Lung microvascular endothelial cell (primary cell): Measurements from ENCODE around the gene TNNT3. TPM values are rescaled to one million over a fixed set of nuclear protein-coding genes. Genes with fewer than 3 reads are reported as not detected.

ENCODE experiments used
- DNase-seq, 2 donors: peaks; one replicate each; pipeline versions ENCODE4 v3.0.0 to v3.0.0-alpha.2; 2010; ENCODE audit warnings: low read depth in 2 of 2
- total RNA-seq: library from RNA; depleted of rRNA; stranded (reverse); fragments of >200 nt; gene quantifications from 2 replicates; pipeline ENCODE4 v1.2.1, GENCODE V29; 2014

The TNNT3 gene
- total RNA-seq, 1 donor from 2014 or later: not detected

DNA sequence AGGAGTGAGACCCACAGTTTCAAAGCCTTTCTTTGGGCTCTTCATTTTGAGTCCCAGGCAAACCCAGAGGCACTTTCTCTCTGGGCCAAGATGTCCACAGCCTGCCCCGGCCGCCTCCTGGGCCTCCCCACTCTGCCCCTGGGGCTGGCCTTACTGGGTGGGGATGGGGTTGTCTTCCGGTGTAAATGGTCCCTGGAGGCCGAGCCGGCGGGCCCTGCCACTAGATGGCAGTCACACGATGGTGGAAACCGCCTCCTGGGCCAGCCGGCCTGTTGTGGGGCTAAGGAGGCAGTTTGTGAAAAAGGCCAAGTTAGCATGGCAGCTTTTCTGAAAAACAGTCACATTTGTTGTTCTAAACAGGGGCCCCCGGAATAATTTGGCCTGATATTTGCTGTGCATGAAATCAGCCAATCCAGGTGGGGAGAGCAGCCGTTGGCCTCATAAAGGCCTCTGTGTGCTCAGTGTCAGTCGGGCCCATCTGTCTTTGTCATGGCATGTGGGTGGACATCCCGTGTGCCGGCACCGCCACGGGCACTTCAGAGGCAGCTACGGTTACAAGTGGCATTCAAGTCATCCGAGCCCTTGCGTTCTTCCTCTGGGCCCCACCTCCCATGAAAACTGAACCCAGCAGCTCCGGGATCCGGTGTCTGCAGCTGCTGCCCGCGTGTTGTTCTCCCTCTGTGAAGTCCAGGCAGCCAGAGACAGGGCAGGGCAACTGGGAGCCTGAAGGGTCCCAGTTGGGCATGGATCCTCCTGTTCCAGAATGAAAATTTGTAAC lies 34.2 kb downstream of the TNNT3 start:
- DNase-seq: no peak

DNA sequence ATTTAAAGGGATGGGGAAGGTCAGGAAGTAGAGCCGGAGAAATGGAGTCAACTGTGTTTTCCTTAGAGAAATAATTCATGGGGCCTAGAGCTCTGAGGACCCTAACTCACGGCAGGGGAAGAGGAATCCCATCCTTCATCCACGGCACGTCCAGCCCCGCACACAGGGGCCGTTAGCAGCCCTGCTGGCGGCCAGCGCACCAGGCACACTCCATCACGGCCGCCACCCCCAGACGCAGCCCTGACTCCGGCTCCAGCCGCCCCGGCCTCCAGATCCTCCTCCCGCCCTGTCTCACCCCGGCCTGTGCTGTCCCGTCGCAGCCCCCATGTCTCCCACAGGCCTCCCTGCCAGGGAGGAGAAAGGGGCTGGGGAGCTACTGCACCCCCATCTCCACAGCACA lies 38.9 kb downstream of the TNNT3 start:
- no peak for DNase-seq

DNA sequence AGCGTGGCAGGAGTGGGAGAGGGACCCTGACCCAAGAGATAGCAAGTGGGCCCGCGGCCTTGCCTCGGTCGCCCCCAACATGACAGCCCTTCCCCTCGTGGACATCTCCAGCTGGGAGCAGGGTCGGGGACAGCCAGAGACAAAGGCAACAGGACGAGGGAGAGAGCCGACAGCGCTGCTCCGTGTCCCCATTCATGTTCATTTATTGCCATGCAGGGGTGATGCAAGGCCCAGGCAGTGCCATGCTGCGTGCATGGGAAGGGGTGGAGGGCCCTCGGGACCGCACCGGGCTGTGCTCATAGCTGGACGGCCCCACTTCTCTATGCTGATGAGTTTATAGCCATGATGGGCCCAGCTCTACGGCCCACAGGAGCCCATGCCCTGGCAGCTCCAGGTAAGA lies 40.3 kb downstream of the TNNT3 start:
- DNase-seq: no peak

DNA sequence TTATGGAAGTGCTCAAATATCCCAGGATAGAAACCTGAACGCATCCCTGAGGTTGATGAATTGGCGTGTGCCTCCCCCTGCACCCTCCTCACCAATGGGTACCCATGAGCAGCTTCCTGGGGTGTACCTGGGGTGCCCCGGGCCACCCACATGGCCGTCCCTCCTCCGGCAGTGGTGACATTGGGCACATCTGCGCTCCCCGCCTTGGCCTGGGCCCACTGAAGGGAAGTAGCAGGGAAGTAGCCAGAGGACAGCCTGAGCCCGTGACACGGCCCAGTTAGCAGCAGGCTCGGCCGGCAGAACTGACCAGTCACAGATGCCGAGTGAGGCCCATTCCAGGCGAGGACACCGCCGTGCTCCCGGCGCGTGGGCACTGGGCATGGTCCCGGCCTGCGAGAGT lies 44.4 kb downstream of the TNNT3 start:
- no peak for DNase-seq

DNA sequence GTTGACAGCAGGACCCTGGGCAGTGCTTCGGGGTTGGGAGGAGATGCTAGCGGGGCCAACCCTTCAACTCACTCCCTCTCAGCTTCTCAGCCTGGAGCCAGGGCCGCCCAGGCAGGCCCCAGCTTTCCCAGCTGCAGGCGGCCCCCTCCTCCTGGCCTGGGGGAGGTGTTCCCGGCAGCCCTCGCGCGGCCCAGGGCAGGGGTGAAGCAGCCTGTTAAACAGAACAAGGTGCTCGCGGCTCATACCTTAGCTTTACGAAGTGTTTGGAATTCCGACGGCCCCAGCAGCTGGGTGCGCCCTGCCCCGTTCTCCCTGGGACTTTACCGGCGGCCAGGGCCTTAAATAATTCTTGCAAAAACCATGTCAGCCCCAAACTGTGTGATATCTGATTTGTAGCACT lies 44.8 kb downstream of the TNNT3 start:
- no peak for DNase-seq

DNA sequence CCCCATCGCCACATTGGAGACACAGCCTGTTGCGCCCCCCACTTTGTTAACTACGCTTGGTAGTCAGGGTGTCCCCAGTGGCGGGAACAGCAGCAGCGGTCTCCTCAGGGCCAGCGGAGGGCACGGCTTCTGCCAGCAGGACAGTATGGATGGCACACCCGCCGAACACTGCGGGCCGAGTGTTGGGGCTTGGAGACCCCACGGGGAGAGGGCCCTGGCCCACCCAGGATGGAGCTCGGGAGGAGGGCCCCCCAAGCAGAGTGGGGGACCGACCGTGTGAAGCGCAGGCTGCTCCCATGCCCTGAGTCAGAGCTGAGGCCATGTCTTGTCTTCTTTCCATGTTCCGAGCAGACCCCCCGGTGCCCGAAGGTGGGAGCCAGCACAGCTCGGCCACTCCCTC lies 45.5 kb downstream of the TNNT3 start:
- DNase-seq: no peak

DNA sequence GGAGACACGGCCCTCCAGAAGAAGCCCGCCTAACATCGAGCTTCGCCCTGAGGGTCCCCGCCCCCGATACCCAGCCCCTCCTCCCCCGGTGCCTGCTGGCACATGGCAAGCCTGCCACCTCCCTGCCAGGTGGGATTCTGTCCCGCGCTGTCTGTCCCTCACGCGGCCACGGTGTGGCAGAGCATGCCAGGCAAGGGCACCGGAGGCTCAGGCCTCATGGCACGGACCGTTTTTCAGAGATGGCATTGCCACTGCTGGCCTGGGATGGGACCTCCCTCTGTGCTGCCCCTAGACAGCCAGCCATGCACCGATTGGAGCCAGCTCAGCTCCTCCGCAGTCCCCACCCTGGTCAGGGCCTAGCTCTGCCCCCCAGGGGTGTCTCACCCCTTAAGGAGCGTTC lies 47.0 kb downstream of the TNNT3 start:
- DNase-seq: no peak

DNA sequence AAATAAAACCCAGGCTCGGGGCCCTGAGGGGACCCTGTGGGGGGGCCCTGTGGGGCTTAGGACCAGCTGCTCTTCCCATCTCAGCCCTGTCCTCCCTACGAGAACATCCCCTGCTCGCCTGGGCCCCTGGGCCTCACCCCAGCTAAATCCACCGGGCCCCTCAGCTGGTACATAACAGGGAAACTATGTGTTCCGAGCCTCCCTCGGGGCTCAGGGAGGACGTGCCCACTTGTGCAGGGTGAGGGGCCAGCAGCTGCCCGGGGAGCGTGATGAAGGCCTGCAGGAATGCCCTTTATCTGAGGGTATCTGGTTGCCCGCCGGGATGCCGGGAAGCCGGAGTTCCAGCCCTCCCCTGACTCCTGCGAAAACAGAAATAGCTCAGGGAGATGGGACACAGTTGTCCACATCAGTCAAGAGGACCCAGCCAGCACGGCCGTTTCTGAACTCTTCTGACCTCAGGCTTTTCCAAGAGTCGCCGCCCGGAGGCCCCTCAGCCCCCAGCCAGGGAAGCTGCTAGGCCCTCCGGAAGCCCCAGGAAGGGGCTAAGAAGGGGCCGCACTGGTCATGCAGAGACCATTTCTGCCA lies 48.2 kb downstream of the TNNT3 start:
- no peak for DNase-seq

DNA sequence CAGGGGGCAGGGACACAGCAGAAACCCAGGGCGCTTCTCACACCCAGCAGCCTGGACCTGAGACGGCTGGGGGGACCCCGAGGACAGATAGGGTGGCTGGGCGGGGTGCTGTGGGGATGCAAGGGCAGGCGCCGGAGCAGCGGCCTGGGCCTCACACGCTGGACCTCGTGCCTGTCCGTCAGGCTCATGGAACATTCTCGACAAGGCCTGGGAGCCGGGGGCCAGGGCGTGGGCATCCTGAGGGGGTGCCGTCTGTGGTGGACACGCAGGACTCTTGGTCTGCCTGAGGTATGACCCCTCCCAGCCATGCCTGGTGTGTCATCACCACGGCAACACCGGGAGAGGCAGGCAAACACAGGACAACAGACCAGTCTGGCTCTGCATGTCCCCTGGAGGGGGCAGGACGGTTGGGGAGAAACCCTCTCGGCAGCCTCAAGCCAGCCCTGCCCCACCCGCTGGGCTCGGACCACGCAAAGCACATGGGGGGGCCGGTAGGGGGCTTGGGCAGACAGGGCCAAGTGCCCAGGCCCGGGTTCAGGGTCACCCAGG lies 49.0 kb downstream of the TNNT3 start:
- DNase-seq: no peak

DNA sequence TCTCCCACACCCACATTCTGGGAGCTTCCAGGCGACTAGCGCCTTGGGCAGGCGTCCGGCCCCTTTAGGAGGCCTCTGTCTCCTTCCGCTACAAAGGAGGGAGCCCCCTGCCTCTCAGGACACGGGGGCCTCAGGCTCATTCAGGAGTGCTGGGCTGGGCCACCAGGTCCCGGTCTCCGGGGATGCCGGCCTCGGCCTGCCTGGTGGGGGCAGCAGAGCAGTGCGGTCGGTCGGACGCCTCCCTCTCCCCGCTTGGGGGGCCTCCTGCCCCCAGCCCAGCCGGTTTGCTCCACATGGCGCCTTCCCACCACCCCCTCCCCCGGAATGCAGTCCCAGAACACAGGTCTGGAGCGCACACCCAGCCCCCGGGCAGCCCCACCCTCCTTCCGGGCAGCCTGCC lies 49.5 kb downstream of the TNNT3 start:
- no peak for DNase-seq

DNA sequence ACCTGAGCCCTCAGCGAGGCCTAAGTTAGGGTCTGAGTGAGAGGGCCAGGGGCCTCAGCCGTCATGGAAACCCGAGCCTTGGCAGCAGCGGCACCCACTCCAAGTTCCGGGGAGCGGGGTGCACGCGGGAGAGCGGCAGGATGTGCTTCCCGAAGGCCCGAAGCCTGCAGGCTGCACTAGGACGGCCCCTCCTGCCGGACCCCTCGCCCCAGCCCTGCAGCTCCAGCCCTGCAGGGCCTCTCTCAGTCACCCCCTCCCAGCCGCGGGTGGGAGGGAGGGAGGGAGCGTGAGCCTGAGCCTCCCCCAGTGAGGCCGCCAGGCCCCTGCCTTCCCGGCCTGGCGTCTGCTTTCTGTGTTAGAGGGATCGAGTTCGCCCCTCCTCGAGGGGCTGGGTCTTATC lies 50.3 kb downstream of the TNNT3 start:
- no peak for DNase-seq

DNA sequence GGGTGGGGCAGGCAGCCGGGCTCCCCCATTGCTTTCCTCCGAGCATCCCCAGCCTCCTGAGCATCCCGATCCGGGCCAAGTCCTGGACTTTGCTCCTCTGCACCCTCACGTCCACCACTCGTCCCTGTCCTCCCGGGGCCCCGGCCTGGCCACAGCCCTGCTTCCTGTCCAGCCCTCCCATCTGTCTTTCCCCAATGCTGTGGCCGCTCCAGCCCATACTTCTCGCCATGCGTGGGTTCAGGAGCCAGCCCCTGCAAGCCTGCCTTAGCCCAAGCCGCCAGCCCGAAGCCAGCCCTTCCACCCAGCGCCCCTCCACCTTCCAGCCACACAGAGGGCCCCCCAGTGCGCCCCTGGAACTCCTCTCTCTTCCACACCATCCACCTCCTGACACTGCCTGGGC lies 51.5 kb downstream of the TNNT3 start:
- no peak for DNase-seq

DNA sequence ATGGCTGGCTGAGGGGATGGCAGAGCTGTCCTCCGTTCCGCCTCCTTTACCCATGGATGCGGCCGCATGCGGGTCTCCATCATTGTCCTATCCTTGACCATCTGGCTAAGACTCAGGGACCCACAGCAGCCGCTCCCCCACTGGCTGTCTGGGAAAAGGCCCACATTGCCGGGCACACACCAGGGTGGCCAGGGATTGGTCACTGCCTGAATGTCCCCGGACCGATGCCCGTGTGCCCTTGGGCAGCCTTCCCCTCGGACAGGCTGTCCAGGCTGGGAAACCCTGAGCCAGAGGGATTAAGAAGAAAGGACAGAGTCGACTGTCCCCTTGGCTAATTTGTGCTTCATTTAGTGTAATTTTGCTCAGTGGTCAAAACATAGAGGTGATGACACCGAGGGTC lies 55.7 kb downstream of the TNNT3 start:
- DNase-seq: no peak

DNA sequence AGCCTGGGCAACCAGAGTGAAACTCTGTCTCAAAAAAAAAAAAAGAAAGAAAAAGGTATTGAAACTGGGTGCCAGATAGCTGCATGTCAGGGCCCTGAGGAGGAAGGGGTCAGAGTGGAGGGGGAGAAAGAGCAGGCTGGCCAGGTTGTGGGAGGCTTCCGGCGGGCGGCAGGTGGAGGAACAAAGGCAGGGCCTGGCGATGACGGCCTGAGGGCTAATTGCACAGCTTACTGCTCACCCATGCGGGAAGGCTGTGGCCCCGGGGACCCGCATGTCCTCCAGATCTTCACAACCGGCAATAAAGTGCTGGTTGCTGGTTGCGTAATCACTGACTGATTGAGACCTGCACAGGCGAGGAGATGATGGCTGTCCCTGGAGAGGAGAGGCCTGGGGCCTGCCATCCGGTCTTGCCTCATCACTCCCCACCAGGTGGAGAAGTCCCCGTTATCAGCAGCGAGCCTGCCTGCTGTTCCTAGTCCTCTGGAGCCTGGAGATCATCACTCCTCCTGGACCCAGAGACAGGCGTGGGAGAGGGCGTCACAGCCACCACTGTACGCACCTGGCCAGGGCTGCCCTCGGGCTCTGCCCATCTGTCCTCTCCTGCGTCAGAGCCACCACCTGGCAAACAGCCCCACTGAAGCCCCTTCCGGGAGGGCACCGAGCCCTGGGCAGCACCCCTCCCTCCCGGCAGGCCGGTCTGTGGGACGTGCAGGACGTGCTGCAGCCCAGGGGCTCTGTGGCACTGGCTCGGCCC lies 59.4 kb downstream of the TNNT3 start:
- no peak for DNase-seq

DNA sequence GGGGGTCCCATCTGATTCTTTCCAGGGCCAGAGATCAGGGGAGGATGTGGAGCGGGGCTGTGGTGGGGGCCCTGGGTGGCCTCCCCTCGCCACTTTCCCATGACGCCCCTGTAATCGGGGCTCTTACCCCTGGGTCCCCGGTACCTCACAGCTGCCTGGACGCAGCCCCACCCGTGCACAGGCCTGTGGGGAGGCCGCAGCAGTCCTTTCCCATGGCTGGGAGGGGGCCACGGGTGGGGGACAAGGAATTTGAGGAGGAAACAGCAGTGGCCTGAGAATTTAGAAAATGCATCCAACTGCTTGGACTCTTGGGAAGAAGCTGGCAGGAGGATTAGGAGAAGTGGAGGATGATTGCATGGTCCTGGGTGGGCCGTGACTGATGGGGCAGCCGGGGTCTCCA lies 60.1 kb downstream of the TNNT3 start:
- DNase-seq: no peak

DNA sequence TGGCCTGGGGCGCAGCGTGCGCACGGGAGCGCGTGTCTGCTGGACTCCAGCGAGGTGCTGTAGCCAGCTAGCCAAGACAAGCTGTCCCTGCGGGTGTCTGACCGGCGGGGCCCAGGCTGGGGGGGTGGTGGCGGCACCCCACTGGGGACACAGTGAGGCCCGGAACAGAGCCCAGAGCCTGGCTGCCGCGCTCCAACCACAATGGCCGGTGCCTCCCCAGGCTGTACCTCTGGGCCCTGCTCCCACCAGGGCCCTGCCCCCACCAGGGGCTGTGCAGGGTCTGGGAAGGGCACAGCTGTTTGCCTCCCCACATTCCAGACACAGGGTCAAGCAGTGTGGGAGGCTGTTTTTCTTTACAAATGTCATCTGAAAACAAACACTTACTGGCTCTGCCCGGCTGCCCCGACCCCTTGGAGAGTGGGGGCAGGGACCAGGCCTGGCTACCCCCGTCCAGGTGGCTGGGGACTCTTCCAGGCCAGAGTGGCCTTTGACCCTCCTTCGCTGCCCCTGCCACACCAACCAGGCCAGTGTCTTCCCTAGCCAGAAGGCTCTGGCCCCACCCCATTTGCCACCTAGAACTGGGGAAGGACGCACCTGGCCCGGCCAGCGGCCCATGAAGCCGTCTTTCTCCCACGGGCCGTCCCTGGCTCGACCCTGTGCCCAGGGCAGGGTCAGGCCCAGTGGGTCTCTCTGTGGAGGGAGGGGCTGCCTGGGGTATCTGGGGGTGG lies 63.5 kb downstream of the TNNT3 start:
- DNase-seq: no peak

DNA sequence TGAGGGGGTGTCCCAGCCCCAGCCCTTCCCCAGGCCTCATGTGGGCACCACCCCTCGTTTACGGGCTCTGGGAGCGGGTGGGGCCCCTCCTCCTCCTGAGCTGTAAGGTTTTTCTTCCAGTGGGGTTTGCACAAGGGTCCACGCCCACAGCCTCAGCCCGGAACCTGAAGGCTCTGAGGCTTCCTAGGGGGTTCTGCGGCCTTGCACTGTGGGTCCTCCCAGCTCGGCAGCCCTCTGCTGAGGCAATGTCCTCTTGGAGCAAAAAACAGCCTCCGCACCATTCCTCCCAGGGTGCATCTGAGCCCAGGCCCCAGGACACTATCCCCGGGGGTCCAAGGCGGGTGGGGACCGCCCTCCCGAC lies 64.1 kb downstream of the TNNT3 start:
- no peak for DNase-seq

DNA sequence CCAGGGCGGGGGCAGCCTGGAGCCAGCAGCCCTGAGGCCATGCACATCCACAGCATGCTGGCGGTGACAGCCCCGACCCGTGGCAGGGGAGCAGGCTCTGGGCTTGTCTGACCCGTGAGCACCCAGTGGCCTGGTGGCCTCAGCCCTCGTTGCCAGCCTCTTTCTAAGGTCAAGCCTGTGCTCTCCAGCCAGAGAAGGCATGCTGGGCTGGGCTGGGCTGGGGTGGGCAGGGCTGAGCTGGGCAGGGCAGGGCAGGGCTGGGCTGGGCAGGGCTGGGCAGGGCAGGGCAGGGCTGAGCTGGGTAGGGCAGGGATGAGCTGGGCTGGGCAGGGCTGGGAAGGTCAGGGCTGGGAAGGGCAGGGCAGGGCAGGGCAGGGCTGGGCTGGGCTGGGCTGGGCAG lies 67.5 kb downstream of the TNNT3 start:
- no peak for DNase-seq

DNA sequence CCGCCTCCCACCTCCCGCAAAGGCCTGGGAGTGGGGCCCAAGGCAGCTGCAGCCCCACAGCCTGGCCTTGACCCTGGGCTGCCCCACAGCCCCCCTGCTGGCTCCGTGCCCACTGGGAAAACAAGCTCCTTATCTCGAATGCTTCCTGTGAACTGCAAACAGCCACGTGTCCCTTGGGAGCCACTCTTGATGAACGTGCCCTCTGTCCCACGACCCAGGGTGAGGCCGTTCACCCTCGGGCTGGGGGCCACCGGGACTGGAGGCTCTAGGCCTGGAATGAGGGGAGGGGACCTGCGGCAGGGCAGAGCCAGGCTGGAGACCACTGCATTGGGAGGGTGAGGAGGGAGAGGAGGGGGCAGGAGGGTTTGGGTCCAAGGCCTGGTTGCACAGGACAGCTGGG lies 68.7 kb downstream of the TNNT3 start:
- no peak for DNase-seq
